Stimulated activated CD8-positive, alpha-beta memory T cell treated with anti-CD3 and anti-CD28 coated beads, Interleukin-7, amount 100 ng/mL, for 1 hour (primary cell): ENCODE results near the gene OR6J1.
"Not testable (repeated sequence)": the region's sequence is repeated elsewhere in the genome, so short reads cannot be mapped to it uniquely, and the experiment has no call there.

ENCODE experiments used
- DNase-seq, 2 donors: peaks; one replicate each; pipeline ENCODE4 v3.0.0-alpha.2; 2020; ENCODE audit warnings: low read depth in 2 of 2

The OR6J1 gene

DNA sequence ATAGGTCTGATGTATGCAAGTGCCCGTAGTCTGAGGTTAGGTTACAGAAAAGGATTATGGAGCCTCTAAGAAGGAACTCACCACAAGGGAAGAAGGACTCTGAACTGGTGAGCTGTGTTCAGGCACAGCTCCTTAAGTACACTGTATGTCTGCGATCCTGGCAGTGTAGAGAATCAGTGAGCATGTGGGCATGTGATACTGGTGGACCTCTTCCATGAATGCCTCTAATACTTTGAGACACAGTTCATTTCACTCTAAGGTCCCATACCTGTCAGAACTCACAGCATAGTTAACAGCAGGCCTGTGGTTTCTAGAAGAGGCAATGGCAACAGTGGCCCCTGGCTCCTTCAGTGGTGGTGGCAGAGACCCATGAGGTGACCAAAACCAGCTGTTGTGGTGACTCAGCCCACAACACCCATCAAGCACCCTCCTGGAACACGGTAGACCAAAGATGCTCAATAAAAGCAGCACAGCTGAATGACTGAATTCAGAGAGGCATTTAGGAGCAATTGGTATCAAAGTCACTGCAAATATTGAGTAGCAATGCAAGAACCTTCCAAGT lies 6.9 kb upstream of the OR6J1 start:
- DNase-seq: no peak

DNA sequence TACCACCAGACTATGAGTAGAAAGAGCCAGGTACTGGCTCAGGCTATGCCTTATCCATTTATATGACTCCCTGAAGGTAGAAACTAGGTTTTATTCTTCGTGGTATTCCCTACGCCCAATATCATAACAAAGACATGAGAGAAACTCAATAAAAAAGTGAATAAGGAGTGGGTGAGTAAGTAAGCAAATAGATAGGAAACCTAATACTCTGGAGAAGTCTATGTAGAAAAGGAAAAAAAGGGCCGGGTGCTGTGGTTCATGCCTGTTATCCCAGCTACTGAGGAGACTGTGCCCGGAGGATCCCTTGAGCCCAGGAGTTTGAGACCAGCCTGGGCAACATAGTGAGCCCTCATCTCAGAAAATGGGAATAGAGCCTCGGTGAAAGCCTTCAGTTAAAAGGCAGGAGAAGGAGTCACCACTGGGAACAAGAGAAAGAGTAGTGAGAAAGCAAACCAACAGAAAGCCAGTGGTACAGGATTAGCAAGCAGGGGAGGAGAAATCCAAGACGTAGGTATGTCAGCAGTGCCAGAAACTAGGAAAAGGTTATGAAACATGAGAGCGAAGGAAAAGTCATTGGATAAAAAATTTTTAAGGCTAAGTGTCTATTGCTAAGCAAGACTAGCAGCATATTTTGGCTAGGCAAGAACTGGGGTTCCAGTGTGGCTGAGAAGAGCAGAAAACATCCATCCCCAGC lies 6.0 kb upstream of the OR6J1 start:
- DNase-seq: no peak

DNA sequence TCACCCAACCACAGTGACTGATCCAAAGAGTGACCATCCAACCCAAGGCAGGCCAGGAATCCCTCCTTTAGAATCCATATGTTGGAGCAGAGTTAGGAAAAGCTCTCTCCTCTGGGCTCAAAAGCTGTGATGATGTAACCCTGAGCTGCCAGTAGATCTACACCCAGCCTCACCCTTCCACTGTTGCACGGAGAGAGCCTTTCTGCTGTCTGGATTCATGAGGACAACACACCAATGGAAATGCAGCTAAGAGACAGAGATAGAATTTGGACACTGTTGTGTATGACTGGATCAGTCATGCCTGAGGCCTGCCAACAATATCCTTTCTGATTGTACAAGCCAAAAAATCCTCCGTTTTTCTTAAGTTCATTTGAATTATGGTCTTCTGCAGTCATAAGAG lies 4.4 kb upstream of the OR6J1 start:
- DNase-seq: no peak

DNA sequence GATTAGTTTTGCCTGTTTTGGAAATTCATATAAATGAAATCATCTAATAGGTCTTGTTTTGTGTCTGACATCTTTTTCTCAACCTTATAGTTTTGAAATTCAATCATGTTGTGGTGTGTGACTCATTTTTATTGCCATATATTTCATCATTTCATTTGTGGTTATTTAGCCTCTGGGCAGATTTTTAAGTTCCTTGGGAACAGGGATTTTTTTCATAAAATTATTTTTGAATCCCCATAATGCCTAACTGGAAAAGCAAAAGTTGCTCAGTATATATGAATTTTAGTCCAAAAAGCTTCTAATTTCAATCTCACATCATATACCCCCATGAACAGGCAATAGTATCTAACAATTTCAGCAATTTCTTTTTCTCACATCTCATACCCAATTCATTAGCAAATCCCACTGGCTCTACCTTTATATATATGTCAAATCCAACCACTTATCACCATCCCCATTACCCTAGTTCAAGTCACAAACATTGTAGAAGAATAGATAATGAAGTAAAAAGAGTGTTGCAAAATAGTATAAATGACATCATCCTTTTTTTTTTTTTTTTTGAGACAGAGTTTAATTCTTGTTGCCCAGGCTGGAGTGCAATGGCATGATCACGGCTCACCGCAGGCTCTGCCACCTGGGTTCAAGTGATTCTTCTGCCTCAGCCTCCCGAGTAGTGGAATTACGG lies 2.6 kb upstream of the OR6J1 start:
- no peak for DNase-seq

DNA sequence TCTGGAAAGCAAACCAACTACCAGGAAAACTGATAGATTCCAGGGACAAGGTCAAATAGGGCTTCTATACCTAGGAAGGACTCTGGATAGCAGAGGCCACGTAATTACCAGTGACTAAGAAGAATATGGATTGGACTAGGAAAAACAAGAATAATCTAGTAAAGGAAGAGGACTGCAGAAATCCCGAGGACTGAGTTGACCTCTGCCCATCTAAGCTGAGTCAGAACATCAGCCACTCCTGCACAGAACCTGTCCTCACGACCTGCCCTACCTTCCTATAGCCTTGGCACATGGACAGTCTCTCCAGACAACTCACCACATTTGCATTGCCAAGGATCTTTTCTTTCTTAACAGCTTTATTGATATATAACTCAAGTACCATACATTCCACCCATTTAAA lies 2.3 kb downstream of the OR6J1 start:
- no peak for DNase-seq

- no peak for DNase-seq
Observed at GRCh38 chr14:22640192-22640591, 4.0 kb downstream of the OR6J1 start.

GRCh38 chr14:22635980-22636379 lies 8.2 kb downstream of the OR6J1 start:
- DNase-seq: not testable (repeated sequence)

- no peak for DNase-seq
Observed at GRCh38 chr14:22634233-22634900, 9.8 kb downstream of the OR6J1 start.

GRCh38 chr14:22630486-22630885 lies 13.7 kb downstream of the OR6J1 start:
- DNase-seq: no peak

DNA sequence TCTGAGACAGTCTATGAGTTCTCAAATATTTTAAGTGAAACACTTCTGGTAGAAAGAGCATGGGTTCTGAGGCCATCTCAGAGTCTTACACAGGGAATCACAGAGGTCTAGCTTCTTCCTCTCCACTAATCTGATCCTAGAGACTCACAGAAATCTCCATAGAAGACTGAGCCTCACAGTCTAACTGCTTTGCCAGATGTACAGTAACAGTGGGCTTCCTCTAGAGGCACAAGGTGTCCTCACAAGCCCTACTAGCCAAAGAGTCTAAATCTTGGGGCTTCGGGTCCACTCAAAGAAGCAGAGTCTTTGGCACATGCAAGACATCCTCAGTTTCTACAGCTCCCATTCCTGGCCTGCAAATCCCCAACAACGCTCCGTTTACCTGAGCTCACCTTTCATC lies 14.1 kb downstream of the OR6J1 start:
- DNase-seq: no peak

- no peak for DNase-seq
Observed at GRCh38 chr14:22629361-22629760, 14.8 kb downstream of the OR6J1 start.

DNA sequence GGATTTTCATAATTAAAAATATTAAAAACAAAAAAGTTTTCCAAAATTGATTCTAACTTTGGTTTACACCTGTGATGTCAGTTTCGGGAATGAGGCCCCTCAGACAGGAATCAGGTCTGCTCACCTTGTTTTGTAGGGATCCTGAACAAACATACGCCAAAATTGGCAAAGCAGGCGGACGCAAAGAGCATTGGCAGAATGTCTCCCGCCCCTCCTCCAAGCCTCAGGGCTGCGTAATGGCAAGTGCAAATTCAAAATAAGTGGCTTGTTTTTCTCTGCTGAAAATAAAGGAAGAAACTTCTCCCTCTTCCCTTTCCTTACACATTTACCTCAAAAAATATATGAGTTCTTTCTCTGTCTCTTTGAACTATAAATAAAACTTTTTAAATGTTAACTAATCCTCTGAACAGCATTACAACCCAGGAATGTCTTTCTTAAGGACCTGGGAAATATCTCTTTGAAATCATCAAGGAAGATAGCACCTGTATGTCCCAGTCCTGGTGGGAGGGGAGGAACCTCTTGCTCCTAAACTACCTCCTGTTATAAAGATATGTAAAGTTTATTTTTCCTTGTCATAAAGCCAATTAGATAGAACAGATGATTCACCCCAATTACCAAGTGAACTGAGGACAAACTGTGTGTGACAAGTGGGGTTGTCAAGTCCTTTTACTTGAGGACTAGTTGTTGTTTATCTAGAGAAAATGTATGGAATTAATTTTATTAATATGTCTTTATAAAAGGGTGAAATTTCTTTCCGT lies 16.5 kb downstream of the OR6J1 start:
- DNase-seq: no peak

DNA sequence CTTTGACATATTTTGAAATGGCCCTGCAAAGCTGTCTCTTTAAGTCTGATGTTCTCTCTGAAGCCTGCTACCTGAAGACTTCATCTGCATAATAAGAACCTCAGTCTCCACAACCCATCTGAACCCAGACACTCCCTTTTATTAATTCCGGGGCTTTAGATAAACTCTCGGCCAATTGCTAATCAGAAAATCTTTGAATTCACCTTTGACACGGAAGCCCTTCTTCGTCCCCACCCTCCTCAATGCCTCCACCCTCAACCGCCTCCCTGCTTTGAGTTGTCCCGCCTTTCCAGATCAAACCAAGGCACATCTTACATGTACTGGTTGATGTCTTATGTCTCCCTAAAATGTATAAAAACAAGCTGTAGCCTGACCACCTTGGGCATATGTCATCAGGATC lies 17.6 kb downstream of the OR6J1 start:
- DNase-seq: no peak

GRCh38 chr14:22623047-22623446 lies 21.1 kb downstream of the OR6J1 start:
- DNase-seq: no peak

GRCh38 chr14:22622255-22622654 lies 21.9 kb downstream of the OR6J1 start:
- DNase-seq: no peak

DNA sequence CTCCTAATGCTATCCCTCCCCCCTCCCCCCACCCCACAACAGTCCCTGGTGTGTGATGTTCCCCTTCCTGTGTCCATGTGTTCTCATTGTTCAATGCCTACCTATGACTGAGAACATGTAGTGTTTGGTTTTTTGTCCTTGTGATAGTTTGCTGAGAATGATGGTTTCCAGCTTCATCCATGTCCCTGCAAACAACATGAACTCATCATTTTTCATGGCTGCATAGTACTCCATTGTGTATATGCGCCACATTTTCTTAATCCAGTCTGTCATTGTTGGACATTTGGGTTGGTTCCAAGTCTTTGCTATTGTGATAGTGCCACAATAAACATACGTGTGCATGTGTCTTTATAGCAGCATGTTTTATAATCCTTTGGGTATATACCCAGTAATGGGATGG lies 28.4 kb downstream of the OR6J1 start:
- DNase-seq: not testable (repeated sequence)

DNA sequence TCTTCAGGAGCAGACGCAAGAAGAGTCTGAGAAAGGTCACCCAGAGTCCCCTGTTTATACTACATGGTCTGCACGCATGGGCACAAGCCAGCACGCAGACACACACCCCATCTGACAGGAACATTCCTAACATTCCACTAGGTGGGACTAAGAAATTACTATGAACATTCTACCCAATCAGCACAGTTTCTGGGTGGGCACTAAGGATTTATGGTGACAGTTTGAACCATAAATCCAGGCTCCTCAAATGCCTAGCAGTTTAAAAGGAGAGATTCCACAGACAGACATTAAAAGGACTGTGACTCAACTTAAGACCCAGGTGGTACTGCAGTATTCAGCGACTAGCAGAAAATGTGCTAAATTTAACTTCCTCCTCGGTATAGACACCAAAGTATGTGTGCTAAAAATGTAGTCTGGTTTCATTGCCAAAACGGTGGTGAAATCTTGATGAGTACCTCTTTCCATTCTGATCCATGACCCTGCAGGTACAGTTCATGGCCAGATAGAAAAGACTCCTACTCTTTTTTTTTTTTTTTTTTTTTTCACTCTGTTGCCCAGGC lies 29.8 kb downstream of the OR6J1 start:
- no peak for DNase-seq

GRCh38 chr14:22613736-22614239 lies 30.4 kb downstream of the OR6J1 start:
- DNase-seq: no peak

DNA sequence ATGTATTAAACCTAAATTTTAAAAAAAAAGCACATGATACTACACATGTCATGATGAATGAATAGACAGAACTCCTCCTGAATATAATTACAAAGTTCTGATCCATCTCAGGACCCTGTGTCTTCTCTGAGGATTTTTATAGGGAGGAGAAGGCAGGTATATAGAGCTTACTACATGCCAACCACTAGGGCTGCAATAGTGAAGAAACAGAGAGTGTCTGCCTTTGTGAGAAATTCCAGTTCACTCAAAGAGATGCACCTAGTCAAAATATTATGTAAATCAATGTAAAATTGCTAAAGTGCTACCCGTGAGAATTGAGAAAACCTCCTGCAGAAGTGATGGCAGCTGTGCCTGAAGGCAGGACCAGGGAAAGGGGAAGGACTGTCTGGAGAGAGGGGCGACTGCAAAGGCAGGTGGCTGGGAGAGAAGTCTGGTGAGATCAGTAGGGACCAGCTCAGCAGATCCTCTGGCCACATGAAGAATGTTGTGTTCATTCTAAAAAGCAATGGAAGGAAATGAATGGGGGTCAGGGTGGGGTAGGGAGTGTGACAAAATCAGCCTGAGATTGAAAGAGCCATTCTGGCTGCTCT lies 31.0 kb downstream of the OR6J1 start:
- DNase-seq: no peak

DNA sequence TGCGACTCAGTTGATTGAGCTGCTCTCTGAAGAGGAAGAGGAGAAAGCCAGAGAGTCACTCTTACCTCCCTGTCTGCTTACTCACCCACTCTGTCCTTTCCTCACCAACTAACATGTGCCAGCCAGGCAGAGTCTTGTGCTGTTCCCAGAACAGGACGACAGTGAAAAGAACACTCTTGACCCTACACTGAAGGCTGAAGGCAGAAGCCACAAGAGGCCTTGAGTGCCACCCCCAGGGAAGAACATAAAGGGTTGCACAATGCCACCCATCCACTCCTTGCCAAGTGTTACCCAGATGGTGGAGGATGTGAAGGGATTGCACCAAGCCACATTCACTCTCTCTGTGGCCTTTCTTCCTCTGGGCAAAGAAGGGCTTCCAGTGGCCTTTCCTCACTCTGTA lies 33.2 kb downstream of the OR6J1 start:
- DNase-seq: no peak

GRCh38 chr14:22607291-22607690 lies 36.9 kb downstream of the OR6J1 start:
- no peak for DNase-seq
